ENCODE data around the gene SLC49A3. TPM values are rescaled to one million over a fixed set of nuclear protein-coding genes. Genes with fewer than 3 reads are reported as not detected.

The SLC49A3 gene
- total RNA-seq, 1 experiment from 2014 or later, result 5.5 TPM

GRCh38 chr4:720111-720860 lies 31.3 kb upstream of the SLC49A3 start:
- H3K4me1 ChIP-seq (ENCODE audit: control insufficient read depth in 1 of 2, insufficient read depth in 2 of 2, low read length in 2 of 2), result no peaks in the 10 kb centered on the region
- no peak overlapping the region for H3K27ac ChIP-seq (ENCODE audit: low read depth, low read length)
- no peaks in the 10 kb centered on the region for H3K27me3 ChIP-seq (ENCODE audit: insufficient read depth, low read length)
- peaks cover 55% of the 10 kb centered on the region for H3K79me2 ChIP-seq (ENCODE audit: insufficient read depth, low read length)
- TF ChIP-seq TCF7L2 (IDR thresholded peaks at IDR 0.05; ENCODE audit: borderline replicate concordance, extremely low read depth, insufficient read depth, insufficient read length) (no peak), ATF3 (IDR thresholded peaks at IDR 0.05) (no peak), EGR1 (IDR thresholded peaks at IDR 0.05; ENCODE audit: low read depth) (no peak), RAD21 (IDR thresholded peaks at IDR 0.05; ENCODE audit: low read depth) (no peak), SRF (IDR thresholded peaks at IDR 0.05; ENCODE audit: low read depth) (no peak), EZH2 (IDR thresholded peaks at IDR 0.05) (no peak), POLR2AphosphoS5 (IDR thresholded peaks at IDR 0.05; ENCODE audit: low read depth, low read length) (no peak), ZNF274 (IDR thresholded peaks at IDR 0.05; ENCODE audit: low read depth, low read length) (no peak), ELF1 (IDR thresholded peaks at IDR 0.05; ENCODE audit: borderline replicate concordance, low read depth) (no peak), SP1 (IDR thresholded peaks at IDR 0.05; ENCODE audit: low read depth) (no peak), POLR2A (IDR thresholded peaks at IDR 0.05; ENCODE audit: borderline replicate concordance, extremely low read depth, insufficient read depth, insufficient read length) (no peak), CEBPB (IDR thresholded peaks at IDR 0.05; ENCODE audit: low read depth) (no peak), MAX (IDR thresholded peaks at IDR 0.05) (no peak), JUND (IDR thresholded peaks at IDR 0.05) (no peak)
- no peaks in the 10 kb centered on the region for H3K9me3 ChIP-seq (ENCODE audit: control insufficient read depth in 1 of 2, insufficient read depth in 1 of 2, low read depth in 1 of 2, low read length in 2 of 2)
- no peak overlapping the region for H3K4me2 ChIP-seq (ENCODE audit: low read length)
- DNase-seq (ENCODE audit: low read depth, low spot score) (no peak), ATAC-seq (no peak)
- no peaks in the 10 kb centered on the region for H3K9me2 ChIP-seq (ENCODE audit: insufficient read depth)
- POLR2A ChIA-PET, result no interaction called here
- no peak overlapping the region for H2AFZ ChIP-seq (ENCODE audit: low read depth, low read length, poor library complexity, severe bottlenecking)
- CTCF ChIA-PET, result no interaction called here
- intact Hi-C loops (cut with micrococcal nuclease), result no loop called here
- H3K36me3 ChIP-seq (ENCODE audit: control insufficient read depth in 1 of 2, insufficient read depth in 2 of 2, low read length in 2 of 2), result peaks cover 2 to 3% of the 10 kb centered on the region in 2 experiments; a peak in 2 of 4 replicates
- RAD21 ChIA-PET (ENCODE audit: low non-redundant PET in 1 of 2, low total read pairs in 2 of 2, uncharacterized antibody in 2 of 2, unreplicated experiment in 2 of 2), result no interaction called here
- H4K20me1 ChIP-seq (ENCODE audit: insufficient read depth), result no peaks in the 10 kb centered on the region
- no peak overlapping the region for H3K9ac ChIP-seq (ENCODE audit: low read length)
- no peak overlapping the region for H3K4me3 ChIP-seq (replicated peaks in 1 of 2; ENCODE audit: low read depth in 1 of 2, low read length in 2 of 2)
- no TSS peak for BruUV-seq (replicated peaks)

Data from HCT116 (cell line).